ENCODE results near the gene HDAC4. TPM values are rescaled to one million over a fixed set of nuclear protein-coding genes. Genes with fewer than 3 reads are reported as not detected.

The HDAC4 gene
- total and polyA plus RNA-seq, 2 of the 8 experiments (the other 6 are each of a cell fraction or from before 2014, with no cell fraction given) = 15.4 to 31.5 TPM

DNA sequence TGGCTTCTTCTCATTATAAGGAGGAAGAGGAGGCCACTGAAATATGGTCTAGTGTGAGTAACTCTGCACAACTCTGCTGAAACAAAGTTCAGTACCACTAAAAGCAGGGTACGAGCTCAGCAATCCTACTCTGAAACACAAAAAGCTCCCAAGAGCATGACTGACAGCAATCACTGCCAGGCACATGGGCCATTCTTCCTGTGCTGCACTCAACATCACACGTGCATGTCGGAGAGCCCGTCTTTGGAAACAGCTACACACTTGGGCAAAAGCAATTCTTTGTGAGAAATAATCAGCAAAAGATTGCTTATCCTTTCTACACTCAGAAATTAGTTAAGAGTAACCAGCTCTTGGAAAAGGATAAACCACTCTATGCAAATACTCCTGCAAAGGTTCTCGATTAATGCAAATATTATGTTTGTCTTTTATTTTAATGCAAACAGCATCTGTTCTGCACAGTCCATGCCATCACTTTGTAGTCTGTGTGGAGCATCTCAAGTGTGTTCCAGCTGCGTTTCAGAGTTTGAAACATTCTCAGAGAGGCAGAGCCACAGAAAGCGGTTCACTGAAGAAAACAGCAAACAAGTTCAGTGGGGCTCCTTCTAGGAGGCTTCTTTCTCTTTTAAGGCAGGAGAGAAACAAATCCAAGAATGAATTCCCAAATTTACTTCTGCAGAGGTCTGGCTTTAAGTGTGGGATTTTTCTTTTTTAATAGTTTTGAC is 145.0 kb downstream of the HDAC4 start:
- Histone ChIP-seq H3K79me1 (ENCODE audit: low read depth, low read length) (peaks cover 9% of the 10 kb centered on the region), H2BK15ac (ENCODE audit: low read length) (no peak overlapping the region), H2BK5ac (ENCODE audit: low read depth, low read length) (no peak overlapping the region), H2AFZ (ENCODE audit: low read length) (no peak overlapping the region), H4K8ac (ENCODE audit: extremely low read depth, insufficient read depth, low read length) (no peak overlapping the region), H2AK5ac (ENCODE audit: low read depth, low read length) (no peak overlapping the region), H3K4me2 (ENCODE audit: insufficient read depth in 1 of 2, low read depth in 2 of 2, low read length in 2 of 2) (no peak overlapping the region), H3K56ac (replicated peaks; ENCODE audit: insufficient read length, low read depth, low read length) (no peak overlapping the region), H3K27ac (ENCODE audit: low read depth, low read length) (no peak overlapping the region), H3K18ac (ENCODE audit: extremely low read depth, low read length) (no peak overlapping the region), H3K9ac (replicated peaks in 1 of 4; ENCODE audit: extremely low read depth in 1 of 4, low read depth in 3 of 4, low read length in 3 of 4) (no peak overlapping the region), H3K23me2 (ENCODE audit: low read depth, low read length) (no peaks in the 10 kb centered on the region), H2BK20ac (ENCODE audit: low read length) (no peak overlapping the region), H3K27me3 (replicated peaks in 1 of 4; ENCODE audit: control insufficient read depth in 3 of 4, extremely low read depth in 1 of 4, insufficient read depth in 3 of 4, low read length in 3 of 4) (no peaks in the 10 kb centered on the region; a peak in 2 of 7 replicates), H3K23ac (ENCODE audit: insufficient read length) (no peak overlapping the region), H3K4me3 (ENCODE audit: extremely low read depth in 1 of 4, insufficient read depth in 2 of 4, low read depth in 3 of 4, low read length in 4 of 4) (no peak overlapping the region), H4K91ac (replicated peaks; ENCODE audit: insufficient read length, low read length) (no peak overlapping the region), H2BK120ac (replicated peaks; ENCODE audit: low read depth, low read length) (no peak overlapping the region), H3K4me1 (replicated peaks in 1 of 4; ENCODE audit: control insufficient read depth in 3 of 4, insufficient read depth in 4 of 4, low read length in 3 of 4) (peaks cover 0 to 2% (median 0%) of the 10 kb centered on the region in 4 experiments; a peak in 4 of 7 replicates), H3K4ac (replicated peaks; ENCODE audit: insufficient read length, low read depth, low read length) (no peak overlapping the region), H3K36me3 (ENCODE audit: control insufficient read depth in 2 of 4, insufficient read depth in 4 of 4, low read length in 3 of 4) (no peaks in the 10 kb centered on the region), H3K79me2 (ENCODE audit: control insufficient read depth in 1 of 2, insufficient read depth in 2 of 2, low read length in 2 of 2) (peaks cover 0 to 92% of the 10 kb centered on the region in 2 experiments; a peak in 2 of 4 replicates), H2BK12ac (ENCODE audit: low read depth, low read length) (no peak overlapping the region), H4K20me1 (replicated peaks in 1 of 2; ENCODE audit: control insufficient read depth in 1 of 2, insufficient read depth in 2 of 2, low read length in 2 of 2) (peaks cover 11 to 15% of the 10 kb centered on the region in 2 experiments), H3K14ac (ENCODE audit: insufficient read length) (no peak overlapping the region), H3K9me3 (ENCODE audit: insufficient read depth in 2 of 2, low read depth in 1 of 2, low read length in 1 of 2) (0 out of 4 replicates have a peak, but pooled peaks cover 0 to 7% of the 10 kb centered on the region in 2 experiments), H4K5ac (ENCODE audit: insufficient read length, low read depth, low read length) (no peak overlapping the region)
- WGBS, 2 experiments (ENCODE audit: extremely low coverage in 1 of 2, insufficient coverage in 1 of 2, insufficient read length in 1 of 2, insufficient replicate concordance in 2 of 2, low coverage in 1 of 2, low lambda C conversion rate in 2 of 2, missing lambda C conversion rate in 1 of 2) = 88% methylated on average over 7 of the region's 7 CpGs; no CpG with 5 or more reads in 1 of the 2 experiments
- CTCF ChIA-PET (ENCODE audit: partially characterized antibody) = interaction anchor here (1.1 kb wide), 1 partner anchor 49 kb away, joined by 3 read pairs; no protein-coding TSS in a partner anchor
- no peak for DNase-seq (ENCODE audit: low read depth in 1 of 2, low spot score in 2 of 2)
- TF ChIP-seq TBP (IDR thresholded peaks at IDR 0.05; ENCODE audit: low read depth, low read length) (no peak), GTF2F1 (IDR thresholded peaks at IDR 0.05; ENCODE audit: borderline replicate concordance, low read depth, low read length) (no peak), YY1 (IDR thresholded peaks at IDR 0.05; ENCODE audit: low read depth, low read length) (no peak), TAF1 (IDR thresholded peaks at IDR 0.05; ENCODE audit: low read depth, low read length) (no peak), MAFK (IDR thresholded peaks at IDR 0.05; ENCODE audit: low read depth, low read length) (no peak), GABPA (IDR thresholded peaks at IDR 0.05; ENCODE audit: borderline replicate concordance, insufficient read depth, low read length) (no peak), POLR2A (IDR thresholded peaks at IDR 0.05; ENCODE audit: control extremely low read depth in 1 of 2, low read depth in 2 of 2, low read length in 2 of 2) (no peak), KDM5A (IDR thresholded peaks at IDR 0.05; ENCODE audit: low read length) (no peak), SP1 (IDR thresholded peaks at IDR 0.05; ENCODE audit: low read depth, low read length) (no peak), EZH2 (IDR thresholded peaks at IDR 0.05; ENCODE audit: low read depth, low read length, severe bottlenecking) (no peak), TEAD4 (IDR thresholded peaks at IDR 0.05; ENCODE audit: low read depth, low read length) (no peak), BACH1 (IDR thresholded peaks at IDR 0.05; ENCODE audit: low read length) (no peak)
- TF ChIP-seq, protein P1, sequence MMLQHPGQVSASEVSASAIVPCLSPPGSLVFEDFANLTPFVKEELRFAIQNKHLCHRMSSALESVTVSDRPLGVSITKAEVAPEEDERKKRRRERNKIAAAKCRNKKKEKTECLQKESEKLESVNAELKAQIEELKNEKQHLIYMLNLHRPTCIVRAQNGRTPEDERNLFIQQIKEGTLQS (IDR thresholded peaks at IDR 0.05; ENCODE audit: insufficient read depth, low read depth, low read length) = no peak
- no peak for FAIRE-seq
- POLR2A ChIA-PET (ENCODE audit: partially characterized antibody) = no interaction called here

All from H1 (cell line).